Skeletal muscle satellite cell (primary cell): ENCODE measurements around the gene FYN.

Experiments used
- H3K27me3 ChIP-seq: 2 replicates; pipeline ENCODE4 v1.7.0; 2013; ENCODE audit warnings: low read length; ENCODE audit not compliant: control insufficient read depth, insufficient read depth
- H3K36me3 ChIP-seq: 2 replicates; pipeline ENCODE4 v1.7.0; 2013; ENCODE audit warnings: mild to moderate bottlenecking, control low read depth, low read length; ENCODE audit not compliant: insufficient read depth
- H3K4me1 ChIP-seq: 2 replicates; pipeline ENCODE4 v1.7.0; 2013; ENCODE audit warnings: low read length; ENCODE audit not compliant: control insufficient read depth, insufficient read depth
- H3K4me2 ChIP-seq: 2 replicates; pipeline ENCODE4 v1.7.0; 2013; ENCODE audit warnings: mild to moderate bottlenecking, low read length
- H3K4me3 ChIP-seq: 2 replicates; pipeline ENCODE4 v1.7.0; 2013; ENCODE audit warnings: low read length
- H3K9ac ChIP-seq: 2 replicates; pipeline ENCODE4 v1.7.0; 2013; ENCODE audit warnings: mild to moderate bottlenecking, low read depth, low read length, moderate library complexity
- H3K9me3 ChIP-seq: replicated peaks from 2 replicates; pipeline ENCODE4 v1.7.0; 2013; ENCODE audit warnings: mild to moderate bottlenecking, control low read depth, low read length

FYN gene

DNA sequence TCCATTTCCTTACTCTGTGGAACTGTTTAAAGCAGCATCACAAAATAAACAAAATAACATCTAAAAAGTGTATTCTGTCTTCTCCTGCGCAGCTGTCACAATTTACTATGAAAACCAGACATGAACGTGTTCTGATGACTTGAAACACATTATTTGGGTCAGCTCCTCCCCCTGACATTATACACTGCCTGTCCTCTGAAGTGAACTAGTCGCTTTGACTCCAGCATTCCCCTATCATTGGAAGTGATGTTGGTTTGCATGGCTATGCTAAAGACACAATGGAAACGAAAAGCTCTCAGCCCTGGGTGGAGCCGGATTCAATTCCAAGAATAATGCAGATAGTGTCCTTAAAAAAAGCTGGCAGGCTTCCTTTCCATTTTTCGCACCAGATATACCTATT lies 125.9 kb downstream of the FYN start:
- Histone ChIP-seq H3K9ac (no peak overlapping the region), H3K9me3 (no peaks in the 10 kb centered on the region), H3K27me3 (no peaks in the 10 kb centered on the region), H3K4me3 (no peak overlapping the region), H3K4me1 (peaks cover 18% of the 10 kb centered on the region), H3K36me3 (peaks cover 4% of the 10 kb centered on the region), H3K4me2 (no peak overlapping the region)

DNA sequence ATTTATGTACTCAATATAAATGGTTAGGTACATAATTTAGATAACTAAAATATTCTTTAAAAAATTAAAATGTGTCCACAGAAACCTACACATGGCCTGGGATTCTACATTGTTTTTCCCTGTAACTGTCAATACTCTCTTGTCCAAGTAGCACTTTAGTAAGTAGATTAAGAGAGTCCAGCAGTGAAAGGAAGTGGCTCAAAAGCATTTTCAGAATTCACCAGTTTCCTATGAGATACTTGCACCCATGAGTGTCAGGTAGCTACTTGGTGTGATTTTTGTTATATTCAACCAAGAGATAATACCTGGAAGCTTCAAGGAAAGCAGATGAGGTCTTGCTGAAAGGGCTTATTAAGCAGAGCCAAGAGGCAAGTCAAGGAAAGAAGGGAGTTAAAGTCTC lies 126.3 kb downstream of the FYN start:
- Histone ChIP-seq H3K9ac (no peak overlapping the region), H3K27me3 (no peaks in the 10 kb centered on the region), H3K4me2 (no peak overlapping the region), H3K9me3 (no peaks in the 10 kb centered on the region), H3K4me3 (no peak overlapping the region), H3K4me1 (peaks cover 18% of the 10 kb centered on the region), H3K36me3 (peaks cover 4% of the 10 kb centered on the region)

DNA sequence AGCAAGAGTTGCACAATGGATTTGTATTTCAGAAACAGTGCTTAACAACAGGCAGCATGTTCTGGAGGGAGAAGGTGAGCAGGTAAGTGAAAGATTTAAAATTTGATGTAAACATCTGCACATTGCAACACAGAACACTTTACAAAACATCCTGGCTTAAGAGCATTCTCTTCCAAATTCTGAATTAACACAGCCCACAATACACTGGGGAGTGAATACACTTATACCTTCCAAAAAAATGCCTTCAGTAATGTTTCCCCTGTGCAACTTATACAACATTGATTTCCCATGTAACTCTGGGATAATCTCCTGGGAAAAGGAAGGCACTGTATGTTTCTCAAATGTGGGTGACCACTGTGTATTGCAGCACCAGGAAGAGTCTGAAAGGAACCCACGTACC lies 127.6 kb downstream of the FYN start:
- Histone ChIP-seq H3K9me3 (no peaks in the 10 kb centered on the region), H3K27me3 (no peaks in the 10 kb centered on the region), H3K4me2 (no peak overlapping the region), H3K9ac (no peak overlapping the region), H3K4me3 (no peak overlapping the region), H3K4me1 (peaks cover 9% of the 10 kb centered on the region), H3K36me3 (peaks cover 6% of the 10 kb centered on the region)

DNA sequence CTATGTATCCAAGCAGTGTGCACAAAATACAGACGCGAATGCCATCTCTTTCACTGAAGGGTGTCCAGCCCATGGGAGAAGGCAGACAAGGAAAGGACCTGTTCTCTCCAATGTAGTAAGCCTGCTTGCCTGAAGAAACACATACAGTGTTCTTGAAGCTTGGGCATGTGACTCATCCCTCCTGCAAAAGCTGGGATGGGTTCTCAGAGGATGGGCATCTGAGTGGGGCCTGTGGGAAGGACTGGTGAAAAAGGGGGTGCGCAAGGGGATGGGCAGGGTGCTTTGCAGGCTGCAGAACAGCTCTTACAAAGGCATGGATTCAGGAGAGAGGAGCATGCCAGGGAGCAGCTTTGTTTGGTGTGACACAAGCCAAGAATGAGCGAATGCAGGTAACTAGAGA lies 128.1 kb downstream of the FYN start:
- Histone ChIP-seq H3K36me3 (peaks cover 7% of the 10 kb centered on the region), H3K27me3 (no peaks in the 10 kb centered on the region), H3K4me1 (peaks cover 9% of the 10 kb centered on the region), H3K4me3 (no peak overlapping the region), H3K9me3 (no peaks in the 10 kb centered on the region), H3K4me2 (no peak overlapping the region), H3K9ac (no peak overlapping the region)

- H3K9me3 ChIP-seq = no peaks in the 10 kb centered on the region
- peaks cover 9% of the 10 kb centered on the region for H3K4me1 ChIP-seq
- no peak overlapping the region for H3K9ac ChIP-seq
These were observed 129.2 kb downstream of the FYN start for GRCh38 chr6:111743862-111744692.

GRCh38 chr6:111743360-111743759 lies 129.9 kb downstream of the FYN start:
- H3K4me2 ChIP-seq = no peak overlapping the region
- H3K9ac ChIP-seq = no peak overlapping the region
- H3K36me3 ChIP-seq = peaks cover 13% of the 10 kb centered on the region
- H3K4me3 ChIP-seq = no peak overlapping the region
- H3K27me3 ChIP-seq = no peaks in the 10 kb centered on the region
- H3K9me3 ChIP-seq = no peaks in the 10 kb centered on the region
- H3K4me1 ChIP-seq = peaks cover 9% of the 10 kb centered on the region

More at GRCh38 chr6:111743862-111744692, 129.2 kb downstream of the FYN start:
- Histone ChIP-seq H3K27me3 (no peaks in the 10 kb centered on the region), H3K36me3 (peaks cover 7% of the 10 kb centered on the region), H3K4me3 (no peak overlapping the region), H3K4me2 (no peak overlapping the region)

DNA sequence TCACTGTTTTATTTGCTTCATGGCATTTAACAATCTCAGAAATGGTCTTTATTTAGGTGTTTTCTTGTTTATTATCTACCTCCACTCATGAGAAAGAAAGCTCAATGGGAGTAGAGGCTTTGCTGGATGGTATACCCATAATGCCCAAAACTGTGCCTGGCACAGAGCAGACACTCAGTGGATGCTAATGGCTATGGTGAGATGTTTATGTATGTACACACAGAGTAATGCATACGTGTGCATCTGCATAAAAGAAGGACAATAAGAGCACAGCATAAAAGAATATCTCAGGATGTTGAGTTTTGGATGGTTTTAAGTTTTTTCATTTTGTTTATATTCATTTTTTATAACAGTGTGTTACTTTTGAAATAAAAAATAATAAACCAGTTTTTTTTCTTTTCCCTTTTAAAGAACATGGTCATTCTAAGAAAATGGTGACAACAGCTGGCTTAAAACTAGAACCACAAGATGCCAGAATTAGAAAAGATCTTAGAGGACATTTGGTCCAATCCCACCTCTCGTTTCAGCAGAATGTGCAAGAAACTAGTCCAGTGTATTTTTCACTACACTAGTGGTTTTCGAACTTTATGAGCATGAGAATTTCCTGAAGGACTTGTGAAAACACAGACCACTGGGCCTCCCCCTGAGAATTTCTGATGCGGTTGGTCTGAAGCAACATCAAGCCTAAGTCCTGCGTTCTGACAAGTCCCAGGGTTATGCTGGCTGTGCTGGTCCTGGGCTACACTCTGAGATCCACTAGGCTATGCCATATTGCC lies 131.9 kb downstream of the FYN start:
- H3K4me1 ChIP-seq = peaks cover 27% of the 10 kb centered on the region
- H3K4me2 ChIP-seq = no peak overlapping the region

GRCh38 chr6:111740506-111740905 lies 132.7 kb downstream of the FYN start:
- no peak overlapping the region for H3K4me2 ChIP-seq
- H3K4me1 ChIP-seq = peaks cover 31% of the 10 kb centered on the region

More for the DNA sequence above, 131.9 kb downstream of the FYN start:
- Histone ChIP-seq H3K4me3 (no peak overlapping the region), H3K9me3 (no peaks in the 10 kb centered on the region), H3K9ac (no peak overlapping the region), H3K27me3 (no peaks in the 10 kb centered on the region), H3K36me3 (peaks cover 13% of the 10 kb centered on the region)

GRCh38 chr6:111739257-111739696 lies 134.0 kb downstream of the FYN start:
- Histone ChIP-seq H3K4me2 (no peak overlapping the region), H3K4me1 (peaks cover 31% of the 10 kb centered on the region), H3K36me3 (peaks cover 18% of the 10 kb centered on the region), H3K9ac (no peak overlapping the region), H3K4me3 (no peak overlapping the region), H3K27me3 (no peaks in the 10 kb centered on the region), H3K9me3 (no peaks in the 10 kb centered on the region)

More at GRCh38 chr6:111740506-111740905, 132.7 kb downstream of the FYN start:
- no peak overlapping the region for H3K9ac ChIP-seq
- H3K4me3 ChIP-seq = no peak overlapping the region
- H3K9me3 ChIP-seq = no peaks in the 10 kb centered on the region
- no peaks in the 10 kb centered on the region for H3K27me3 ChIP-seq
- H3K36me3 ChIP-seq = peaks cover 18% of the 10 kb centered on the region

DNA sequence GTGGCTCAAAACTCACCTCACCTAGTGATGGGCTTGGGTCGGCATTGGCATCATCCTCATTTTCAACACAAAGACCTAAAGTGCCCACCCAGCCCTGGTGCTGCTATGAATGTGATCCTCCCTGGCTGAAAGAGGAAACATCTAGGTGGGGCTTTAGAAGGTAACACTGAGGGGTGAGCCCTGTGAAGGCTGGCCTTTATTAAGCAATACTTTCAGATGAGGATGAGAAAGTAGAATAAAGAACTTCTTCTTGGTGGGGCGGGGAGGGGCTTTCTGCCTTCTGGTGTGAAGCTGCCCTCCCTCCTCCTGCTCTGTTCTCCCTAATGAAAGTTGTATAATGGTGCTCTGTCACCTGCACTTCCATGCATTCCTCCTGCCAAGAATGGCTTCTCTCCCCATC lies 134.6 kb downstream of the FYN start:
- Histone ChIP-seq H3K4me2 (no peak overlapping the region), H3K9ac (no peak overlapping the region), H3K4me1 (peaks cover 27% of the 10 kb centered on the region), H3K36me3 (peaks cover 18% of the 10 kb centered on the region), H3K27me3 (no peaks in the 10 kb centered on the region), H3K4me3 (no peak overlapping the region), H3K9me3 (no peaks in the 10 kb centered on the region)

DNA sequence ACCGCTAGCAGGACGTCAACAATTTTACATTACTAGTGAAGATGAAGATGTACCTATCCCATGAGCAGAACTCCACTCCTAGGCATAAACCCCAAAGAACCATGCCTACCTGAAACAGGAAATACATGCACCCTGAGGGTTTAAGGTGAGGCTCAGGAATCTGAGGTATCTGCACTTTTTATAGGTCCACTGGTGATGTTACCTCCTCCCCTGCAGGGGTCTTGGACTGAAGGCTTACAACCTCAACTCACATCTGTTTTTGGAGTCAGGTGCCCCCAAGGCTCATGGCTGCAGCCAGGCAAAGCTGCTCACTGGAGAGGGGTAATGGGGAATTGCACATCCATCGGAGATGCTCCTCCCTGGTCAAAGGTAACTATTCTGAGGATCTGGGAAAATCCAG lies 135.1 kb downstream of the FYN start:
- Histone ChIP-seq H3K9ac (no peak overlapping the region), H3K36me3 (peaks cover 18% of the 10 kb centered on the region), H3K9me3 (no peaks in the 10 kb centered on the region), H3K4me1 (peaks cover 23% of the 10 kb centered on the region), H3K27me3 (no peaks in the 10 kb centered on the region), H3K4me3 (no peak overlapping the region), H3K4me2 (no peak overlapping the region)
